ENCODE measurements around the gene COL4A6.

- TF ChIP-seq CTCF (IDR thresholded peaks at IDR 0.05 in 8 of 11, conservative IDR thresholded peaks at IDR 0.05 in 3 of 11) (no peak), POLR2AphosphoS5 (IDR thresholded peaks at IDR 0.05) (no peak)
Observed at GRCh38 chrX:108130889-108131288, 307.3 kb downstream of the COL4A6 start.
